ENCODE data around the gene COL23A1.

Gene COL23A1

GRCh38 chr5:178554311-178554710 is 35.9 kb downstream of the COL23A1 start:
- DNase-seq (ENCODE audit: low spot score) = no peak

GRCh38 chr5:178553517-178553916 is 36.7 kb downstream of the COL23A1 start:
- DNase-seq (ENCODE audit: low spot score) = no peak

GRCh38 chr5:178551468-178551867 is 38.7 kb downstream of the COL23A1 start:
- DNase-seq (ENCODE audit: low spot score) = no peak

- DNase-seq (ENCODE audit: low spot score) = no peak
Observed at GRCh38 chr5:178551059-178551458, 39.1 kb downstream of the COL23A1 start.

- no peak for DNase-seq (ENCODE audit: low spot score)
Observed at GRCh38 chr5:178548746-178549145, 41.4 kb downstream of the COL23A1 start.

- no peak for DNase-seq (ENCODE audit: low spot score)
Observed at GRCh38 chr5:178547753-178548415, 42.3 kb downstream of the COL23A1 start.

- DNase-seq (ENCODE audit: low spot score) = no peak
Observed at GRCh38 chr5:178547052-178547666, 43.0 kb downstream of the COL23A1 start.

- DNase-seq (ENCODE audit: low spot score) = no peak
Observed at GRCh38 chr5:178546675-178547033, 43.5 kb downstream of the COL23A1 start.

- no peak for DNase-seq (ENCODE audit: low spot score)
Observed at GRCh38 chr5:178545941-178546674, 44.1 kb downstream of the COL23A1 start.

- DNase-seq (ENCODE audit: low spot score) = no peak
Observed at GRCh38 chr5:178545176-178545575, 45.0 kb downstream of the COL23A1 start.

- DNase-seq (ENCODE audit: low spot score) = no peak
Observed at GRCh38 chr5:178544166-178544834, 45.9 kb downstream of the COL23A1 start.

- peak; percentile 12 for DNase-seq (ENCODE audit: low spot score)
Observed at GRCh38 chr5:178542455-178542854, 47.7 kb downstream of the COL23A1 start.

- DNase-seq (ENCODE audit: low spot score) = no peak
Observed at GRCh38 chr5:178540526-178540925, 49.7 kb downstream of the COL23A1 start.

GRCh38 chr5:178538741-178539229 is 51.4 kb downstream of the COL23A1 start:
- DNase-seq (ENCODE audit: low spot score) = no peak

- no peak for DNase-seq (ENCODE audit: low spot score)
Observed at GRCh38 chr5:178537467-178538371, 52.5 kb downstream of the COL23A1 start.

GRCh38 chr5:178536541-178537466 is 53.4 kb downstream of the COL23A1 start:
- no peak for DNase-seq (ENCODE audit: low spot score)

- DNase-seq (ENCODE audit: low spot score) = no peak
Observed at GRCh38 chr5:178535299-178536175, 54.7 kb downstream of the COL23A1 start.

- no peak for DNase-seq (ENCODE audit: low spot score)
Observed at GRCh38 chr5:178533136-178533535, 57.1 kb downstream of the COL23A1 start.

GRCh38 chr5:178532666-178533065 is 57.5 kb downstream of the COL23A1 start:
- no peak for DNase-seq (ENCODE audit: low spot score)
